Stomach (tissue), 9 donors: ENCODE data around the gene MMD2. TPM values are rescaled to one million over a fixed set of nuclear protein-coding genes. Genes with fewer than 3 reads are reported as not detected.

ENCODE experiments used
- DNase-seq, 2 donors: peaks; one replicate each; pipeline versions ENCODE4 v3.0.0 to v3.0.0-alpha.2; 2013 to 2019
- H3K27ac ChIP-seq, 5 donors: fragments of 200-600 bp in 4 of 5; sonication (generic) in 4 of 5; one replicate each; pipeline ENCODE4 v1.5.1; 2013 to 2019; ENCODE audit warnings: mild to moderate bottlenecking in 1 of 5, moderate library complexity in 1 of 5
- H3K27me3 ChIP-seq, 3 donors: fragments of 200-600 bp; sonication (generic); one replicate each; pipeline ENCODE4 v1.5.1; 2017 to 2019; ENCODE audit warnings: mixed run types in 1 of 3
- H3K36me3 ChIP-seq, 4 donors: fragments of 200-600 bp; sonication (generic); 1 replicate in 3 of 4; 2 replicates in 1 of 4; pipeline ENCODE4 v1.5.1; 2016 to 2019
- H3K4me1 ChIP-seq, 4 donors: fragments of 200-600 bp; sonication (generic); one replicate each; pipeline ENCODE4 v1.5.1; 2016 to 2019
- H3K4me3 ChIP-seq, 4 donors: fragments of 200-600 bp; sonication (generic) in 3 of 4; one replicate each; pipeline ENCODE4 v1.5.1; 2016 to 2019; ENCODE audit warnings: mild to moderate bottlenecking in 1 of 4
- H3K9me3 ChIP-seq, 4 donors: fragments of 200-600 bp; sonication (generic); one replicate each; pipeline ENCODE4 v1.5.1; 2016 to 2019
- CTCF ChIP-seq, 7 experiments: fragments of 450-650 bp in 4 of 7; fragments of 200-600 bp in 3 of 7; sonication (generic) in 3 of 7; IDR thresholded peaks; one replicate each; pipeline ENCODE4 v1.5.1; 2016 to 2019; ENCODE audit warnings: antibody characterized with exemption in 7 of 7, control low read depth in 2 of 7, mild to moderate bottlenecking in 1 of 7
- EP300 ChIP-seq: sonication (generic); formaldehyde crosslinking; IDR thresholded peaks from one replicate; pipeline ENCODE4 v1.6.1; 2017; ENCODE audit warnings: antibody characterized with exemption
- POLR2A ChIP-seq, 4 donors: fragments of 450-650 bp; IDR thresholded peaks; one replicate each; pipeline ENCODE4 v1.6.1; 2016; ENCODE audit warnings: antibody characterized with exemption in 4 of 4, control low read depth in 2 of 4, mild to moderate bottlenecking in 1 of 4, moderate library complexity in 1 of 4
- POLR2AphosphoS5 ChIP-seq, 3 donors: sonication (generic); formaldehyde crosslinking; IDR thresholded peaks; one replicate each; pipeline ENCODE4 v1.6.1; 2016; ENCODE audit warnings: antibody characterized with exemption in 3 of 3
- WGBS, 5 donors: extraction: QIAGEN DNeasy Blood & Tissue Kit in 3 of 5; methylation state at CpG; one replicate each; pipeline versions ENCODE4 v1.1.5 to v1.1.7; 2013 to 2018; 5-methylcytosine and 5-hydroxymethylcytosine counted together
- intact Hi-C: fragments of 100-400 bp; cut with DNase I; formaldehyde crosslinking; loops from one replicate; pipeline ENCODE4 v1.15.1; 2023; ENCODE audit warnings: low total_unique reads
- polyA plus RNA-seq, 3 donors: library from polyadenylated mRNA; stranded (reverse); fragments of 200-250 nt; gene quantifications; one replicate each; pipeline ENCODE4 v1.2.3, GENCODE V29; 2013
- total RNA-seq, 5 donors: library from RNA; depleted of rRNA; stranded (reverse); fragments of >200 nt; gene quantifications; one replicate each; pipeline versions ENCODE4 v1.1.0 to v1.2.3, GENCODE V29; 2014 to 2016
- donor health status: healthy with polysubstance abuse.
- donor health status: Bipolar disorder and iron deficiency.
- donor health status: healthy.

Gene MMD2
- total and polyA plus RNA-seq, 8 donors = not detected

GRCh38 chr7:4943297-4943696, 15.7 kb downstream of the MMD2 start:
- H3K9me3 ChIP-seq = peaks cover 0 to 4% (median 2%) of the 10 kb centered on the region in 4 donors
- H3K27ac ChIP-seq = no peak overlapping the region
- intact Hi-C loops = no loop called here
- no peaks in the 10 kb centered on the region for H3K4me1 ChIP-seq
- no peaks in the 10 kb centered on the region for H3K36me3 ChIP-seq
- DNase-seq = no peak
- no peak overlapping the region for H3K4me3 ChIP-seq
- H3K27me3 ChIP-seq = peaks cover 0 to 59% (median 5%) of the 10 kb centered on the region in 3 donors
- WGBS, 5 donors = 89 to 95% (median 91%) methylated on average over 10 of the region's 10 CpGs
- TF ChIP-seq CTCF (IDR thresholded peaks at IDR 0.05) = no peak
- no peak for TF ChIP-seq EP300
- TF ChIP-seq POLR2A (IDR thresholded peaks at IDR 0.05) = no peak
- no peak for TF ChIP-seq POLR2AphosphoS5 (IDR thresholded peaks at IDR 0.05)

- no peak overlapping the region for H3K4me3 ChIP-seq
- H3K27ac ChIP-seq = no peak overlapping the region
- WGBS, 5 donors = 78 to 87% (median 84%) methylated on average over 19 to 26 of the region's 26 CpGs
- DNase-seq = peak in 1 of 2 donors; percentile 30
- H3K9me3 ChIP-seq = no peaks in the 10 kb centered on the region
- no peaks in the 10 kb centered on the region for H3K36me3 ChIP-seq
- H3K4me1 ChIP-seq = no peaks in the 10 kb centered on the region
- TF ChIP-seq POLR2A (IDR thresholded peaks at IDR 0.05) = no peak
- no peak for TF ChIP-seq CTCF (IDR thresholded peaks at IDR 0.05)
- TF ChIP-seq EP300 = no peak
- TF ChIP-seq POLR2AphosphoS5 (IDR thresholded peaks at IDR 0.05) = no peak
- intact Hi-C loops = no loop called here
- H3K27me3 ChIP-seq = peaks cover 0 to 32% (median 0%) of the 10 kb centered on the region in 3 donors
Measured at GRCh38 chr7:4939971-4940728, 18.8 kb downstream of the MMD2 start.

GRCh38 chr7:4937411-4937810, 21.6 kb downstream of the MMD2 start:
- DNase-seq = no peak
- Histone ChIP-seq H3K4me3 (no peak overlapping the region), H3K36me3 (no peaks in the 10 kb centered on the region), H3K27me3 (peaks cover 0 to 22% (median 0%) of the 10 kb centered on the region in 3 donors), H3K4me1 (no peaks in the 10 kb centered on the region), H3K9me3 (no peaks in the 10 kb centered on the region), H3K27ac (no peak overlapping the region)
- intact Hi-C loops = no loop called here
- TF ChIP-seq POLR2AphosphoS5 (IDR thresholded peaks at IDR 0.05) (no peak), EP300 (no peak), POLR2A (IDR thresholded peaks at IDR 0.05) (no peak), CTCF (IDR thresholded peaks at IDR 0.05) (no peak)
- whole genome bisulfite sequencing, 5 donors = 85 to 92% (median 90%) methylated on average over 7 of the region's 7 CpGs

GRCh38 chr7:4934419-4935025, 24.5 kb downstream of the MMD2 start:
- Histone ChIP-seq H3K9me3 (no peaks in the 10 kb centered on the region), H3K27ac (no peak overlapping the region), H3K27me3 (peaks cover 0 to 9% (median 0%) of the 10 kb centered on the region in 3 donors), H3K4me3 (no peak overlapping the region), H3K4me1 (no peaks in the 10 kb centered on the region), H3K36me3 (no peaks in the 10 kb centered on the region)
- DNase-seq = no peak
- intact Hi-C loops = no loop called here
- TF ChIP-seq EP300 = no peak
- TF ChIP-seq POLR2AphosphoS5 (IDR thresholded peaks at IDR 0.05) = no peak
- no peak for TF ChIP-seq POLR2A (IDR thresholded peaks at IDR 0.05)
- TF ChIP-seq CTCF (IDR thresholded peaks at IDR 0.05) = no peak
- 73 to 79% (median 76%) methylated on average over 15 of the region's 15 CpGs for WGBS, 5 donors
